ENCODE measurements around the gene SBF2. TPM values are rescaled to one million over a fixed set of nuclear protein-coding genes. Genes with fewer than 3 reads are reported as not detected.

SBF2 gene
- total and polyA plus RNA-seq, 9 of the 15 experiments (the other 6 are each of a cell fraction or from before 2014, with no cell fraction given), result 0.80 to 9.5 (median 5.0) TPM

- no peak for TF ChIP-seq TAF7 (tag; IDR thresholded peaks at IDR 0.05)
- no peak for TF ChIP-seq CBFA2T3 (IDR thresholded peaks at IDR 0.05)
- TF ChIP-seq SMAD4 (CRISPR knock-in tag; conservative IDR thresholded peaks at IDR 0.05), result peak; percentile 70; the same call in 1 of the 2 replicates
- TF ChIP-seq CCAR2 (IDR thresholded peaks at IDR 0.05; ENCODE audit: low read depth, low read length), result no peak
- no peak for TF ChIP-seq ZFP1 (CRISPR knock-in tag; IDR thresholded peaks at IDR 0.05)
- no peak for TF ChIP-seq TRIM28 (IDR thresholded peaks at IDR 0.05)
- TF ChIP-seq DPF2 (IDR thresholded peaks at IDR 0.05), result peak; percentile 86
- no peak for TF ChIP-seq HCFC1 (IDR thresholded peaks at IDR 0.05; ENCODE audit: low read depth, low read length)
- peak in 1 of 2 experiments; percentile 62 for TF ChIP-seq E2F6 (IDR thresholded peaks at IDR 0.05; ENCODE audit: borderline replicate concordance in 1 of 2, extremely low read depth in 1 of 2, insufficient read depth in 1 of 2, insufficient read length in 1 of 2, low read depth in 1 of 2, low read length in 1 of 2, poor library complexity in 1 of 2, severe bottlenecking in 1 of 2)
- peak; percentile 14 for TF ChIP-seq HMGN3 (IDR thresholded peaks at IDR 0.05; ENCODE audit: borderline replicate concordance, extremely low read depth, insufficient read length, low read depth, low read length)
- TF ChIP-seq ZNF354B (CRISPR knock-in tag; IDR thresholded peaks at IDR 0.05), result no peak
- TF ChIP-seq CREB1 (IDR thresholded peaks at IDR 0.05), result no peak
- 0 out of 2 replicates have a peak, but pooled peaks have one; percentile 47 for TF ChIP-seq CREB1 (CRISPR knock-in tag; IDR thresholded peaks at IDR 0.05)
- TF ChIP-seq IRF1 (CRISPR knock-in tag; IDR thresholded peaks at IDR 0.05; ENCODE audit: borderline replicate concordance), result no peak
- no peak for TF ChIP-seq ZNF79 (CRISPR knock-in tag; IDR thresholded peaks at IDR 0.05; ENCODE audit: low read depth)
- no peak for TF ChIP-seq STAT5A (IDR thresholded peaks at IDR 0.05; ENCODE audit: borderline replicate concordance, low read length)
- TF ChIP-seq RBM15 (IDR thresholded peaks at IDR 0.05; ENCODE audit: insufficient read depth, low read length), result no peak
- TF ChIP-seq PHB2 (IDR thresholded peaks at IDR 0.05; ENCODE audit: low read depth), result no peak
- TF ChIP-seq ZNF239 (CRISPR knock-in tag; IDR thresholded peaks at IDR 0.05), result no peak
- no peak for TF ChIP-seq TEAD2 (tag; IDR thresholded peaks at IDR 0.05)
- no peak for TF ChIP-seq ZHX1 (conservative IDR thresholded peaks at IDR 0.05; ENCODE audit: low read length)
- TF ChIP-seq TEAD4 (IDR thresholded peaks at IDR 0.05; ENCODE audit: low read length), result 0 out of 2 replicates have a peak, but pooled peaks have one; percentile 7
- TF ChIP-seq TEAD4 (CRISPR knock-in tag; IDR thresholded peaks at IDR 0.05; ENCODE audit: borderline replicate concordance), result no peak
- peak; percentile 40; the same call in 1 of the 2 replicates for TF ChIP-seq BACH1 (tag; IDR thresholded peaks at IDR 0.05)
- TF ChIP-seq SRSF7 (optimal IDR thresholded peaks at IDR 0.05; ENCODE audit: low read depth, low read length), result no peak
- no peak for TF ChIP-seq TCF7L2 (IDR thresholded peaks at IDR 0.05; ENCODE audit: low read depth, low read length)
- TF ChIP-seq ZC3H11A (IDR thresholded peaks at IDR 0.05; ENCODE audit: low read depth, low read length), result no peak
Observed at GRCh38 chr11:10307400-10308200, 13.6 kb upstream of the SBF2 start (continued).
